GM21619 (cell line): ENCODE data around the gene TTLL11.

Source experiments
- ATAC-seq: cut with Tn5 transposase; IDR thresholded peaks from one replicate; pipeline ENCODE4 v1.9.1; 2021; ENCODE audit not compliant: unreplicated experiment

TTLL11 gene

GRCh38 chr9:121979736-121980135 lies 113.4 kb downstream of the TTLL11 start:
- ATAC-seq, result no peak

GRCh38 chr9:121976751-121977150 lies 116.4 kb downstream of the TTLL11 start:
- ATAC-seq, result no peak

DNA sequence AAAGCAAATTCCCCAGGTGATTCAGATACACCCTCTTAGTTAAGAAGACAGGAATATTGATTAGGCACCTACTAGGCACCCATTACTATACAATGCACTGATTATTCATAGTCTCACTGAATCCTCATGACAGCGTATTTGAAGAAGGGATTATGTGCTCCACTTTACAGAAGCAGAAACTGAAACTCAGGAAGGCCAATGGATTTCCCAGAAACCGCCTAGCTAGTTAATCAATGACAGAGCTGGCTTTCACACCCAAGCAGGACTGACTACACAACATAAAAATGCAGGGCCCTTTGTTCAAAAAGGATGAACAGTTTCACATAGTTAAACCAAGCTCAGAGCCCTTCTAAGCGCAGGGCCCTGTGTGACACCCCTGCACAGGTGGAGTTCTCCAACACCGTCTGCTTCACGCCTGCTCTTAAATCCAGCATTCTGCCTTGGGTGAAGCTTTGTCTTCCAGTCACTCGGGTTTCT lies 117.3 kb downstream of the TTLL11 start:
- no peak for ATAC-seq

DNA sequence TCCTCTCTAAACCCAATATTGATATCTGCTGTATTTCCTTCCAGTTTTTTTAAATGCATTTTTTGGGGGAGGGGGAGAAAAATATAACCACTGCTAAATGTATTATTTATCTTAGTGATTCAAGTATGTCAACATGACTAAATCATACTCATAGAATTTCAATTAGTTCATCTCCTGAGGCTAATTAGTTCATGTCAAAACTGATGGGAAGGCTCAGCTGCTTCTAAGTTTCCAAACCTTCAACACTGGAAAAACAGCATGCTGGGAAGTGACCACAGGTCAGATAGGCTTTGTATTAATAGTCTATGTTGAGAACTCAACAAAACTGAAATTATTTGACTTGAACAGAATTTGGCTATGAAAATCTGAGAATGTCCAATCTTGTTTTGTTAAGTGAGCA lies 118.7 kb downstream of the TTLL11 start:
- ATAC-seq, result no peak

DNA sequence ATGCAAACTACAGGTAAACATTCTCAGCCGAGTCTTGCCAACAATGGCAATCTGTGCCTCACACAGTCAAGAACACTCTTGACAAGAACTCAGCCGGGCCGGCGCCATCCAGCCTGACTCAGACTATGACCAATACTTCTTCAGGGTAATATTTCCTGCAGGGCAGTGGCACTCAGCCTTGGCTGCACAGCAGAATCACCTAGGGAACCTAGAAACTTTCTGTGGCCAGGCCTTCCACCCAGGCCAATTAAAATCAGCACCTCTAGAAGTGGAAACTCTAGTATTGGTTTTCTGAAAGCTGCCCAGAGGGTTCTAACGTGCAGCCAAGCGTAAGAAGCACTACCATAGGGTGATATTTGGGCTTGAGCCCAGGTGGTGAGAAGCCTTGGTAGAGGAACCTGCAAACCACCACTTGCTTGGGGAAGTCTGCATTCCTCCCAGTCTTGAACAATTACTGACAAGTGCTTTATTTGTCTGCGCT lies 120.6 kb downstream of the TTLL11 start:
- peak; percentile 91 for ATAC-seq

- ATAC-seq, result no peak
These were observed 125.1 kb downstream of the TTLL11 start for GRCh38 chr9:121968056-121968455.

GRCh38 chr9:121966706-121967105 lies 126.4 kb downstream of the TTLL11 start:
- no peak for ATAC-seq

- ATAC-seq, result no peak
These were observed 129.5 kb downstream of the TTLL11 start for GRCh38 chr9:121963528-121963995.

DNA sequence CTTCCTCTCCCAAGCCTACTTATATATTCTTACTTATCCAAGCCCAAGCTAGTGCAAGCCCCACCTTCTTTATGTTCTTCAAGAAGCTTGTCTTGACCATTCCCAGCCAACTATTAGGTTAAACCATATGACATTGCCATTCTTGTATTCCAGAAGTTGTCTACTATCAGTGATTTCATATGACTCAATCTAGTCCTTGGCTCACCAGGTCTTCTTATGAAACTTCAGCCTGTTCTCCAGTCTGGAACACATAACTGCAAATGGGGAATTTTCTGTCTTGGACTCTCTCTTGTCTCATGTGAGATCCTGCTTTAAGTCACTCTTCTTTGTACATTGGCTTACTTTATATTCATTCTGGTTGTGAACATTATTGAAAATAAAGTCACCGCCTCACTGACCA lies 130.7 kb downstream of the TTLL11 start:
- no peak for ATAC-seq

GRCh38 chr9:121960665-121961064 lies 132.4 kb downstream of the TTLL11 start:
- ATAC-seq, result no peak

GRCh38 chr9:121958530-121958929 lies 134.6 kb downstream of the TTLL11 start:
- ATAC-seq, result no peak

DNA sequence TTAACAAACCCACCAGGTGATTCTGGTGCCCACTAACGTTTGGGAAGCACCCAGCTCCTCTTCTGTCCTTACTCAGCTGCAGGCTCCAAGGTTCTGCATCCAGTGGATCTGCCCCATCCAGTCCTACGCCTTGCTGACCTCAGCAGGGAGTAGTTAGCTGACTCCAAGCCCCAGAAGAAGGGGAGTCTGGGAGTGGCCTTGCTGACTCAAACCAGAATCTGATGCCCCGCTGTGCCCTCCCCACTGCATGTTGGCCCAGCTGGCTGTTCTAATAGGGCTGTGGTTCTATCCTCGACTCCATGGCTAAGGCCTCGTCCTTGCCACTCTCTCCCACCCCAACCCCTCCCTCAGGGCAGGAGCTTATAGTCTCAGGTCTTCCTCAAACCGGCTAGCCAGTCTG lies 136.3 kb downstream of the TTLL11 start:
- no peak for ATAC-seq

GRCh38 chr9:121955649-121956048 lies 137.5 kb downstream of the TTLL11 start:
- no peak for ATAC-seq

DNA sequence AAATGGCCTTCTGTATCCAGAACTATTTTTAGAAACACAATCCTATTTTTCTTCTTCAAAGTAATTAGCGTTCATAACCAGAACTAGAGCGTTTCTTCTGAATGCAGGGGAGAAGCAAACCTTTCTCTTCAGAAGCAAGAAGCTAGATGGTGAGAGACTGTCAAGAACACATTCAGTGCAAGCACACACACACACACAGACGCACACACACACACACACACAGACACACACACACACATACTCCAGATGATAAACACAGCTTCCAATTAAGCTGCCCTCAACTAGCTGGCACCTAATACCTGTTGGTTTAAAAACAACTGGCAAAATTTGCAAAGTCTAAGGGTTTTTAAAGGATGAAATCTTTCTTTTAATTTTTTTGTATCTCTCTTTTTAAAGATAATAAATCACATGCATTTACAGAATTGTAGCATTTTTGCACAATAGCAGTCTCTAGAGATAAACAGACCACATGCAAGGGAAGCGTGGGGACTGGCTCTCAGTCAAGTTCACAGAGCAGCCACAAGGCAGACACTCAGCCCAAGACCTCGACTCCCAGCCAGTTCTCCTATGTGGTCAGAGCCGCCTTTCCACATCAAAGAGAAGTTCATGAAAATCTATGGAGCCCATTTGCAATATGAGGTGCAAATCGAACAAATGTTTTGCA lies 138.5 kb downstream of the TTLL11 start:
- no peak for ATAC-seq

GRCh38 chr9:121952611-121953010 lies 140.5 kb downstream of the TTLL11 start:
- no peak for ATAC-seq

DNA sequence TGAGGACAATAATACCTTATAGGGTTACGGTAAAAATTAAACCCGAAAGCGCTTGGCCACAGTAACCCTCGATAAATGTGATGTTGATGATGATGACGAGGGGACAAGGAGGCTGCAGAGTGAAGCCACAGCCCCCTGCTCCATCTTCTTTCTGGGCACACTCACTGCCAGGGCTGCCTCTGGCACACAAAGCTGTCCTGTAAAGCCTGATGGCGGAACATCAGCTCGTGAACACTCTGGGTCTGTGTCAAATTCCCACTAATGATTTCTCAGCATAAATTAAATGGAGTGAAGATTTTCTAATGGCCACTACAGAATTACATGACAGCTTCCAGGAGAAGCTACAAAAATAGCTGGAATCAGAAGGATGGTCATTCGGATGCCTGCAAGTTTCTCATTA lies 142.2 kb downstream of the TTLL11 start:
- ATAC-seq, result no peak

DNA sequence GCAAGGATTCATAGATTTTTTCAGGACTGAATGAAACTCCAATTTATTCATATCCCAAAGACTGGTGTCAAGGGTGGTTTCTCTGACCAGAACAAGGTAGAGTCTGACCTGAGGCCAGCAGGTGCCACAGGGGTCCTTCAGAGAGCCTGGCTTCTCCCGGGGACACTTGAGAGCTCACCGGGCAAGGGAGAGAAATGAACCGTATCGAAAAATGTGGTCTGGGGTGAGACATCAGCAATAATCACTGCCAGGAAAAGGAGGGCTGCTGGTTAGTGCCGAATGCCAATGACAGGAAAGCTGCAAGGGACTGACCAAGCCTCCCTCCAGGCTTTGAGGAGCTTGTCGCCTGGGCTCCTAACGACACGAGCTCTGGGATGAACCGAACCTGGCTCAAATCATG lies 142.7 kb downstream of the TTLL11 start:
- no peak for ATAC-seq

DNA sequence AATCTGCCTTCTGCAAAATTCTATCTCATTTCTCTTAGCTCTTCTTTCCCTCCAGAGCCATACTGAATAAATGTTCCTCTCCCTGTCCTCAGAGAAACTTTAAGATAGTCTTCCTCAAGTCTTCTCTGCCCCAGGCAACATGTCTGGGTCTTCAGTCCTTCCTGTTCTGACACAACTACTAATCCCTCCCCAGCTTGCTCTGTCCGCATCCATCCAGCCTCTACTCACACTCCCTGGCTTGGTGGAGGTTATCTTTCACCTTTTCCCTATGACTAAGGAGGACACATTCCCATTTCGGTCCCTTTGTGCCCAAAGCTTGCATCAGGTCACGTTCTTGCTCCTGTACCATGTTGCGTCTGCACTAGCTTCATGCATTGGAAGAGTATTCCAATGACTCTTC lies 143.3 kb downstream of the TTLL11 start:
- no peak for ATAC-seq

- no peak for ATAC-seq
These were observed 143.7 kb downstream of the TTLL11 start for GRCh38 chr9:121949364-121949763.

- no peak for ATAC-seq
These were observed 145.3 kb downstream of the TTLL11 start for GRCh38 chr9:121947775-121948174.

GRCh38 chr9:121946465-121946864 lies 146.6 kb downstream of the TTLL11 start:
- ATAC-seq, result no peak

DNA sequence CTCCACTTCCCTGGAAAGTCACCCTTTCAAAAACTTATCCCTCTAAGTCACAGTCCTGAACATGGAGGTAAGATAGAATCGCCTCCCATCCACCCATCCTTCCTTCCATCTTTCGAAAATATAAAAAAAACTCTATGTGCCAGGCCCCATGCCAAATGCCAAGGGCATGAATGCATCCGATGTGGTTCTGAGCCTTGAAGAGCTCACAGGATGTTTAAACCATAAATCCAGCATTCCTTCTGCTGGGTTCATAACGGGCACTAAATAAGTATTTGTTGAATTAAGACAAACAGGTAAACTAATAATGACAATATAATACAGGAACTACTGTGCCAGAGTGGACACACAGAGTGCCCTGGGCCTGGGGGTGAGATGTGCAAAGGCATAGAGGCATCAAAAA lies 147.3 kb downstream of the TTLL11 start:
- no peak for ATAC-seq

DNA sequence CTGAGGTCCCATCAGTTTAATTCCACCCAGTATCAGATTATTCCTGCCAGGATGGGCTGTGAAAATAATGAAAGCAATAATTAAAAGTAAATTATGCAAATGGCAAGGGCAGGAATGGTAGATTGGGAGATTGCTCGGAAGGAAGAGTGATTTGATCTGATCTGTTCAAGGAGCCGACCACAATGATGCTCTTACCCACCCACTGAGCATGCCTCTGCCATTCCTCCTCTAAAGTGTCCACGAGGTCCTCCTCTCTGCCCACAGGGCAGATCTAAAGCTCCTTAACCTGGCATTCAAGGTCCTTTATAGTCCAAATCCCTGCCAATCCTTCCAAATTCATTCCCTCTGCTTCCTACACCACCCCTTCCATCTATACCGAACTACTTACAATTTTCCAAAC lies 147.8 kb downstream of the TTLL11 start:
- no peak for ATAC-seq
